Activated CD8-positive, alpha-beta memory T cell treated with anti-CD3 and anti-CD28 coated beads for 36 hours (primary cell): ENCODE results near the gene FOXA2. TPM values are rescaled to one million over a fixed set of nuclear protein-coding genes. Genes with fewer than 3 reads are reported as not detected.

Experiments
- CTCF ChIA-PET: fragments of 350-600 bp; sonication (Branson Sonifier 250); formaldehyde crosslinking; loops from one replicate; lab custom pipeline; 2021; ENCODE audit warnings: antibody characterized with exemption; lab: Charles Lee
- POLR2A ChIA-PET: fragments of 350-600 bp; sonication (Branson Sonifier 250); formaldehyde crosslinking; loops from one replicate; lab custom pipeline; 2021; ENCODE audit warnings: antibody characterized with exemption; lab: Charles Lee
- total RNA-seq, 2 experiments: library from RNA; stranded (reverse); gene quantifications; one replicate each; pipeline ENCODE4 v1.2.3, GENCODE V29; 2021

Gene FOXA2
- total RNA-seq, 2 experiments from 2014 or later, result not detected

- CTCF ChIA-PET, result interaction anchor here (0.6 kb wide), 1 partner anchor 45 kb away, joined by 3 read pairs; no protein-coding TSS in a partner anchor
- POLR2A ChIA-PET, result no interaction called here
These were observed 9.8 kb downstream of the FOXA2 start for GRCh38 chr20:22574545-22575086.

DNA sequence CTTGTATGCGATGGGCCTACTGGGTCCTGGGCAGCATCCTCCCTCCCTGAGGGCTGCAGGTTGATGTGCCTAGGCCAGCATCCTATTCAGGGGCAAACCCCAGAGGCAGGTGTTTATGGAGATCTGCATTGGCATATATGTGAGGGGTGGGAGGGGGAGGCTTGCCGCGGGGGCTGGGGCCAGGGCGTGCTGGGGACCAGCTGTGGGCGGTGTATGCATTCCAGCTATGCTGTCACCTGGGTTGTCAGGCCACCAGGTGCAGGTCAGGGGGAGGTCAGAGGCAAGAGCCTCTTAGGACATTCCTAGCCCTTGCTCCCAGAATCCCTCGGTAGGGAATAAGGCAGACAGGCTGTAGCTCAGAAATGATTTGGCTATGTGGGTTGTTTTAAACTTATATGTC is 11.9 kb downstream of the FOXA2 start:
- POLR2A ChIA-PET, result no interaction called here
- CTCF ChIA-PET, result no interaction called here

- CTCF ChIA-PET, result no interaction called here
- POLR2A ChIA-PET, result no interaction called here
These were observed 12.3 kb downstream of the FOXA2 start for GRCh38 chr20:22572023-22572422.

DNA sequence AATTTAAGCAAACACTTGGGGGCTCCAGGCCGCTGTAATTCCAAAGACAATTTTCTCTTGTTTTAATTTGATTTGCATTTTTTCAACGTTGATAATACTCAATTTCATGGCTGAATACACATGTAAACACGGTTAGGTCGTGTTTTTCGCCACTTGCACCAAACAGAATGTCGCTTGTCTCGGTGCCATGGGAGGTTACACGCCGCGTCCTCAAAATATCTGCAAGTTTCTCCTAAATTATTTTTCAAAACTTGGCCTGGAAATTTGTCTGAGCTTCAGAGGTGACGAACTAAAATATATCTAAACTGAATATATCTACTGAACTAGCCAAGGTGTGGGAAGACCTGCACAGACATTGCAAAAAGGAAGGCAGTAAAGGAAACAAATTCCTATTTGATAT is 15.0 kb downstream of the FOXA2 start:
- ChIA-PET POLR2A (no interaction called here), CTCF (no interaction called here)

DNA sequence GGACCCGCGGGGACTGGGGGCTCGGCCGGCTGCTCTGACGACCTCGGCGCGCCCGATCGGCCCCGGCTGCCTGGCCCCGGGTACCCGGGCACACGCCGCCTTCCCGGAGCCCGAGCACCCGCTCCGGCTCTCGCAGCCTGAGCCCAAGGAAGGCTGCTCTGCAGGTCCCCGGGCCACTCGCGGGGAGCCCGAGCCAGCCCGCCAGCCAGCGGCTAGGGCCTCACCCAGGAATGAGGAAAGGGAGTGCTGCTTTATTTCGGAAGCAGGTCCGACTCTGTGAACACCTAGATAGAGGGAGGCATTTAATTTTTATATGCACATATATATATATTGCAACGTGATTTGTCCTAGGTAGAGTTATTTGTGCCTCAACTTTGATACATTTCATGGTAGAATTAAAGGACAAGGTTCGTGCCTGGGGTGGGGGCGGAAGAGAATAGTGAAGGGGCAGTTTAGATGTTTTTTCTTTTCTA is 15.5 kb downstream of the FOXA2 start:
- ChIA-PET CTCF (no interaction called here), POLR2A (no interaction called here)

DNA sequence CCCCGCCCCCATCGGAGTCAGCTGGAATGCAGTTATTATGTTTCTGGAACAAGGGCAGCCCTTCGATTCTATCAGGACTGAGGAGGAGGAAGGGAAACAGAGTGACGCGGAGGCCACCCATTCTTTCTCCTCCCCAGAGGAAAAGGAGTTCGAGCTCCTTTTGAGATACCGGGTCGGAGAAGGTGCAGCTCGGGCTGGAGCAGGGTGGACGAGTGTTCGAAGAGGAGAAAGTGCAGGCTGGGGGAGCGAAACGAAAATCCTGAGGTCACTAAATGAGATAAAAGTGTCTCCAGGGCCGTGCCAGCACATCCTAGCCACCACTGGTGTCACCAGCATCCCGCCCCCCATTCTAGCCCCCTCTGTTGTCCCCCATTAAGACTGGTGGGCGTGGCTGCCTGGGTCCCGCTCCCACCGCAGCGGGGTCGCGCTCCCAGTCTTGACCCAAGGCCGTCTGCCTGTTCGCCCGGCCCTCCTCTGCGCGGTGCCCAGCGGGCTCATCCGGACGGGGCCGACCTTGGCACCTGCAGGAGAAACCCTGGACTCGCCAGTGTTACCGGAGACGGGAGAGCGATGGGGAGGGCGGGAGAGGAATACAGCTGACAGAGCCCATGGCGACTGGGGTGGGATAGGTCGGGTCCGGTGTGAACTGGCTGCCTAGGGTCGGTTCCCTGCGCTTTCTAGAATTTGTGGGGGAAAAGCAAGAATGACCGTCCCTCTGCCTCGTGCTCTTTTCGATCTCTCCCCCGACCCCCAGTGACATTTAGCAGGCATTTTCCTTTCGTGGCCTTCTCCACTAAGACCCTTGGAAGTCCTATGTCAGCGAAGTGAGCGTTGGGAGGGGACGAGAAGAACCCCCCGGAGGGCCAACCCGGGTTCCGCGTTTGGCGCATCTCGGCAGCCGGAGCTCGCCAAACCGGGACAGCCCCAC is 16.2 kb downstream of the FOXA2 start:
- ChIA-PET CTCF (no interaction called here), POLR2A (no interaction called here)

GRCh38 chr20:22566876-22567658 is 17.3 kb downstream of the FOXA2 start:
- CTCF ChIA-PET, result no interaction called here

DNA sequence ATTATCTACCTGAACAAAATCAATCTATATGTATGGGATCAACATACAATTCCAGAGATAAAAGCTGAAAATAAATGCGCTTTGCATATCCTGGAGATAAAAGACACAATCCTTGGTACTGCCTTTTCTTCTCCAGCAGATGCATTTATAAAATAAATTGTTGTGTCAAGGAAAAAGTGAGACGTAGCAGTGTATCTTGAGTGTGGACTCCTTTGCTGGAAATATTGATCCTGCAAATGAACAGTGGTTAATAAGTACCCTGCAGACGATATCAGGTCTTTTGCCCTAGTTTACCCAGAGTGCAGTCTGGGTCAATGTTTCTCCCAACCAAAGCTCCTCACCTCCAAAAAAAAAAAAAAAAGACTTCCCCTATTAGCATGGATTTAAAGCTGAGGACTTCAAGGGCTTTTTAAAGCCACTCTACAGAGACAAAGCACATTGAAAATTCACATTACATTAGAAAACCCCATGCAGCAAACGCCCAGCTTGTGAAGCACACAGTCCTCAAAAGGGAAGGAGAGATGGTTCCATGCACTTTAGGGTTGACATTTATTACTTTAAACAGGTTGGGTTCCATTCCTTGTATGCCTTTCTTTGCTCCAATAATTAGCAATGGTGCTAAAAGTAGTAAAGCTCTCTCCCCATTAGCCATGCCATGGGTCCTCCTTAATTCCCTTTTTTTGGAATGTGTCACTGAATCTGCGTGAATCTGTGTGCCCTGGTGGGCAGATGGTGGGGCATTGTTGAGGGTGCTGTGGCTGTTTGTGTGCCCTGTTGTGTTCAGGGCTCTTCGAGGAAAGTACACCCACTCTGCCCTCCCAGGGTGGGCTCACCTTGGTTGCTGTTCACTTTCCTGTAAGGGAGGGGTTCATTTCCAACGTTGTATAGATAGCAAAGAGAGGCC is 21.1 kb downstream of the FOXA2 start:
- CTCF ChIA-PET, result no interaction called here
- POLR2A ChIA-PET, result no interaction called here

More at GRCh38 chr20:22566876-22567658, 17.3 kb downstream of the FOXA2 start:
- POLR2A ChIA-PET, result no interaction called here

DNA sequence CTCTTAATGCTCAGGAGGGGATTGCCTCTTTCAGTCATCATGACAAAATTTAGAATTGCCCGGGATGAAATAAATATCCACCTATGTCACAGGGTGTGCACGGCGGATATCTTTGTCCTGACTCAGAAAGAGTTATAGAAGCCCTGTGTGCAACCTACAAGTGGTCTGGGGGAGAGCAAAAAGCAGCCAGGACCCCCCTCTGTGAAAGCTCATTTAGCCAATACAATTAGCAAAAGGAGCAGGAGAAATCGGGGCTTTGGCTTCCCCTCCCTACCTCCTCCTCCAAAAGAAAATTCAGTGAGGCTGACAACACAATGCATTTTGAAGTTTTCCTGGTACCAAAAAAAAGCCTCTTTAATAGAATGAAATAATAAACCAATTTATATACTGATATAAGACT is 21.8 kb downstream of the FOXA2 start:
- CTCF ChIA-PET, result no interaction called here
- POLR2A ChIA-PET, result no interaction called here

DNA sequence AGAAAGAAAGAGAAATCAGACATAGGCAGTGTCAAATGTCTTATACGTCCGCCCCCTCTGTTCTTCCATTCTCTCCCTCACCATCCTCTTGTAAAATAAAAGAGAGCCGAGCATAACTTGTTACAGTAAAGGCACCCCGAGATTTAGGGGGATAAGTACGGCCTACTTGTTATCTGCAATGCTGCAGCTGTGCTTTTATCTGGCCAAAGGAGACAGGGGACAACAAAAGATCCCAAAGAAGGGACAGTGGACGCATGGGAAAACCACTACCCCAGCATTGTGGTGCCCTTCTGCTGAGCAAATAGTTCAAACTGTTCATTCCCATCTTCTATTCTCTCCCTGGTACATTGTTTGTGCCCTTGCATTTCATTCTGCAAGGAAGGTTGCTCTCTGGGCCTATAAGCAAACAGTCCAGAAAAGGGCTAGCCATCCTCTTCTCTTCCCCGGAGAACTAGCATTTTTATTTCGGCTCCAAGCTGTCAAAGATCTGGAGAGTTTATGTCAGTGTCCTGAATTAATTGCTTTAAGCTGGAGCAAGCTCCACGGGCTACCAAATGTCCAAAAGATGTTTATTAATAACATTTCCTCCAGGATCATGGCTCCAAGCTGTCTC is 22.3 kb downstream of the FOXA2 start:
- CTCF ChIA-PET, result no interaction called here

DNA sequence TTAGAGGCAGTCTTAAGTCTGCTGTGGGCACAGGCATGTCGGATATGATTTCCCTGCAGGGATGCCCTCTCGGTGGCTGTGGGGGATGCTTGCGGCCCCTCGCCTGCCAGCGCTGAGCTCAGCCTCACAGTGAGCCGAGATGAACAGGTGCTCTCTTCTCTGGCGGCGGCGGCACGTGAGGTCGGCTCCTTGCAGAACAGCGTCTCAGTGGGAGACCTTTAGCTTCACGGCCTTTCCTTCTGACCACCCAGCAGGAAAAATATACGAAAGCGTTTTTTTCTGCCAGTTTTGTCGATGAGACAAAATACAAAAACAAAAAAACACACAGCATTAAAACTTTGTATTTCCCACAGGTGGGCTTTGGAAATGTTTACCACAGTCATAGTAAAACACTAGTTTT is 23.6 kb downstream of the FOXA2 start:
- ChIA-PET POLR2A (no interaction called here), CTCF (no interaction called here)

More for the DNA sequence above, 22.3 kb downstream of the FOXA2 start:
- POLR2A ChIA-PET, result no interaction called here

GRCh38 chr20:22559711-22560318 is 24.6 kb downstream of the FOXA2 start:
- CTCF ChIA-PET, result no interaction called here

DNA sequence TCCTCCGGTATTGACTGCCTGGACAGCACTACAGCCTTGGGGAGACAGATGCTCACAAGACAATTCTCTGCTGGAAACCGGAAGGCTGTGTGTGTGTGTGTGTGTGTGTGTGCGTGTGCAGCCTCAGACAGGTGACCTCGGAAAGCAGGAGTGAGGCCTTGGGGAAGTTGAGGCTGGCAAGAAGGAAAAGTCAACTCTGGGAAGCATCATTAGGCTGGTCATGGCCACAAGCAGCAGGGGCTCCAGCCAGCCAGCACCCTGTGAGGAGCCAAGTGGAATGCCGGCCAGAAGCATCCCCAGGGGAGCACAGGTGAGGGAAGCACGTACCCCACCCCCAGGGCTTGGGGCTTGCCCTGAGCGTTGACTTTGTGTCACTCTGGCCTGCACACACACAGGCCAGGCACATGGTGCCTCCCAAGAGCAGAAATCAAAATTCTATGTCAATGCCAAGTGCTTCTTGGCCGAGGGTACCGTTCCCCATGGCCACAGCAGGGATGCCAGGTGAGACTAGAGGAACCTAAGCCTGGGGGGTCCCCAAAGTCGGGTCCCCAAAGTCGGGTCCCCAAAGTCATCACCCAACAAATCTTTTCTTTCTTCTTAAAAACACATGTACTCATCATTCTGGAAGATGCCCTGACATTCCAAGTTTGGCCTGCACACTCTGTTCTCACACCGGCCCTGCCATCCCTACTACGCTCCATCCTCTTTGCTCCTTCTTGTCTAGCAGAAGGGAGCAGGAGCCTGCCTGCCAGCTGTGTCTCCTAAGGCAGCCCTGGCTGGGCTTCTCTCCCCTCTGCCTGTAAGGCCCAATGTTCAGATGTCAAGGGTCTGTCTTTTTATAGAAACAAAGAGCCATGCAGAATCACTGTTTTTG is 26.7 kb downstream of the FOXA2 start:
- ChIA-PET CTCF (no interaction called here), POLR2A (no interaction called here)

More at GRCh38 chr20:22559711-22560318, 24.6 kb downstream of the FOXA2 start:
- POLR2A ChIA-PET, result no interaction called here

- ChIA-PET CTCF (no interaction called here), POLR2A (no interaction called here)
These were observed 27.8 kb downstream of the FOXA2 start for GRCh38 chr20:22556565-22557056.

GRCh38 chr20:22555791-22556564 is 28.4 kb downstream of the FOXA2 start:
- ChIA-PET CTCF (no interaction called here), POLR2A (no interaction called here)

- CTCF ChIA-PET, result no interaction called here
- POLR2A ChIA-PET, result no interaction called here
These were observed 30.0 kb downstream of the FOXA2 start for GRCh38 chr20:22554391-22554790.
